Body of pancreas (tissue), 4 donors: Measurements from ENCODE around the gene STAT4. TPM values are rescaled to one million over a fixed set of nuclear protein-coding genes. Genes with fewer than 3 reads are reported as not detected.

Experiments used
- ATAC-seq: fragments of 150-250 bp; one replicate; pipeline ENCODE4 v1.9.1; 2016
- DNase-seq, 4 donors: peaks; one replicate each; pipeline ENCODE4 v3.0.0-alpha.2; 2019
- H3K27ac ChIP-seq, 4 donors: fragments of 200-600 bp; sonication (generic); 1 replicate in 3 of 4; 2 replicates in 1 of 4; pipeline versions ENCODE4 v1.5.1 to v1.6.1; 2016 to 2019; ENCODE audit warnings: mild to moderate bottlenecking in 1 of 4, mixed read lengths in 1 of 4, moderate library complexity in 1 of 4
- H3K27me3 ChIP-seq, 2 donors: fragments of 200-600 bp; sonication (generic); one replicate each; pipeline ENCODE4 v1.6.0; 2016; ENCODE audit warnings: mild to moderate bottlenecking in 1 of 2
- H3K36me3 ChIP-seq, 2 donors: fragments of 200-600 bp; sonication (generic); replicated peaks in 1 of 2; 2 replicates each; pipeline ENCODE4 v1.5.1; 2016; ENCODE audit warnings: low read depth in 2 of 2; ENCODE audit not compliant: insufficient read depth in 1 of 2
- H3K4me1 ChIP-seq: fragments of 200-600 bp; sonication (generic); one replicate; pipeline ENCODE4 v1.6.0; 2016
- H3K4me3 ChIP-seq, 2 donors: fragments of 200-600 bp; sonication (generic); 1 replicate in 1 of 2; 2 replicates in 1 of 2; pipeline ENCODE4 v1.5.1; 2016 to 2019
- H3K9me3 ChIP-seq, 3 donors: fragments of 200-600 bp; sonication (generic); 1 replicate in 2 of 3; 2 replicates in 1 of 3; pipeline ENCODE4 v1.5.1; 2016
- POLR2A ChIP-seq, 3 donors: fragments of 450-650 bp; IDR thresholded peaks; one replicate each; pipeline ENCODE4 v1.6.1; 2016; ENCODE audit warnings: antibody characterized with exemption in 3 of 3, mild to moderate bottlenecking in 2 of 3
- WGBS, 2 donors: methylation state at CpG; one replicate each; pipeline ENCODE4 v1.1.5; 2017; 5-methylcytosine and 5-hydroxymethylcytosine counted together
- intact Hi-C: fragments of 100-400 bp; cut with DNase I; formaldehyde crosslinking; loops from one replicate; pipeline ENCODE4 v1.15.1; 2023
- small RNA-seq: library from RNA; depleted of rRNA; stranded (forward); fragments of <200 nt; gene quantifications from one replicate; pipeline ENCODE3, GENCODE V24; 2016
- total RNA-seq, 2 donors: library from RNA; depleted of rRNA; stranded (reverse); fragments of >200 nt; gene quantifications; one replicate each; pipeline ENCODE4 v1.1.0, GENCODE V29; 2016
- TF ChIP-seq, protein P1 (sequence below), 7 experiments: fragments of 450-650 bp in 4 of 7; fragments of 200-600 bp in 3 of 7; sonication (generic) in 3 of 7; IDR thresholded peaks; one replicate each; pipeline ENCODE4 v1.5.1; 2016 to 2019; ENCODE audit warnings: antibody characterized with exemption in 7 of 7

STAT4 gene
- total RNA-seq, 2 donors from 2014 or later: 0.52 to 2.6 TPM

DNA sequence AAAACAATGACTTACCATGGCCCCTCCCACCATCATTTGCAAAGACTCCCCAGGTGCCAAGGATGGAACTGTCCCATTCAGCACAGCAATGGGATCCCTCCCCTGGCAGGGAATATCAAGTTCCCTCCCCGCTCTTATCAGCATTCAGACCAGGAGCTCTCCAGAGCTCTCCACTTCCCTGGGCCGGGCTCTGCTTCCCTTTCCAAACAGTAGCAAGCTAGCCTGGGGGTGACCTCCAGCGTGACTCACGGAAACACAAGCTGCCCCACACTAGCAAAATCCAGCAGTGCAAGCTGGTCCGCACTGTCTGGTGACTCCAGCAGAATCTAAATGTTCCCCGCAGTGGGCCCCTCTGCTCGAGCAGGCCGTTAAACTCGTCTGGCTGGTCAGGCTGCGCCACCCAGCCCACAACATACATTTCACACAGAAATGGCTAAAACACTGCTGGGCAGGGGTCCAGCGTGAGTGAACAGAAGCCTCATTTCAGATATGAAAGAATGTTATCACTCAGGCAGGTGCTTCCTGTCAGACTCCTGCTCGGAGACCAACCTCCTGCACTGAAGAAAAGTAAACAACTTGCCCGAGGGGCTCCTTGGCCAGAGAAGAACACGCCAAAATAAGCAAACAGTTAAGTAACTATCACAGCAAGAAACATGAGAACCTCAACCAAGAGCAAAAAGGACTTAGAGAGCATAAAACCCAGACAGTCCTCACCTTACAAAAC, 170.7 kb downstream of the STAT4 start:
- 56 to 58% methylated on average over 14 of the region's 14 CpGs for WGBS, 2 donors
- H3K27ac ChIP-seq: peak overlapping the region; percentile 5 to 79 (median 54)
- intact Hi-C loops: no loop called here
- H3K9me3 ChIP-seq: no peaks in the 10 kb centered on the region
- H3K4me1 ChIP-seq: peaks cover 5% of the 10 kb centered on the region
- H3K27me3 ChIP-seq: no peaks in the 10 kb centered on the region
- ATAC-seq: peak; percentile 84
- H3K4me3 ChIP-seq: no peak overlapping the region
- H3K36me3 ChIP-seq: peaks cover 0 to 51% of the 10 kb centered on the region in 2 donors
- peak; percentile 39 to 65 (median 60) for DNase-seq
- TF ChIP-seq POLR2A (IDR thresholded peaks at IDR 0.05): peak in 1 of 3 donors; percentile 15
- TF ChIP-seq, protein P1, sequence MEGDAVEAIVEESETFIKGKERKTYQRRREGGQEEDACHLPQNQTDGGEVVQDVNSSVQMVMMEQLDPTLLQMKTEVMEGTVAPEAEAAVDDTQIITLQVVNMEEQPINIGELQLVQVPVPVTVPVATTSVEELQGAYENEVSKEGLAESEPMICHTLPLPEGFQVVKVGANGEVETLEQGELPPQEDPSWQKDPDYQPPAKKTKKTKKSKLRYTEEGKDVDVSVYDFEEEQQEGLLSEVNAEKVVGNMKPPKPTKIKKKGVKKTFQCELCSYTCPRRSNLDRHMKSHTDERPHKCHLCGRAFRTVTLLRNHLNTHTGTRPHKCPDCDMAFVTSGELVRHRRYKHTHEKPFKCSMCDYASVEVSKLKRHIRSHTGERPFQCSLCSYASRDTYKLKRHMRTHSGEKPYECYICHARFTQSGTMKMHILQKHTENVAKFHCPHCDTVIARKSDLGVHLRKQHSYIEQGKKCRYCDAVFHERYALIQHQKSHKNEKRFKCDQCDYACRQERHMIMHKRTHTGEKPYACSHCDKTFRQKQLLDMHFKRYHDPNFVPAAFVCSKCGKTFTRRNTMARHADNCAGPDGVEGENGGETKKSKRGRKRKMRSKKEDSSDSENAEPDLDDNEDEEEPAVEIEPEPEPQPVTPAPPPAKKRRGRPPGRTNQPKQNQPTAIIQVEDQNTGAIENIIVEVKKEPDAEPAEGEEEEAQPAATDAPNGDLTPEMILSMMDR (IDR thresholded peaks at IDR 0.05): no peak

Small RNA genes within 50 kb of the gene (small RNA-seq; reads per million reads assigned to genes)
- gene RNU6-959P: not detected

Other genes starting within 250 kb of the STAT4 start
- 10 to 100 TPM; 30.1 to 56.4 TPM for gene STAT1, start 136.8 kb downstream of the STAT4 start, total RNA-seq
- gene MYO1B, start 94.4 kb upstream of the STAT4 start, total RNA-seq: 10 to 100 TPM; 68.0 to 77.8 TPM